Measurements from ENCODE around the gene MAPK8IP1. TPM values are rescaled to one million over a fixed set of nuclear protein-coding genes. Genes with fewer than 3 reads are reported as not detected.

Gene MAPK8IP1
- total RNA-seq, 1 donor from 2014 or later, result 10.1 TPM

GRCh38 chr11:45924036-45924915, 38.8 kb downstream of the MAPK8IP1 start:
- Mint-ChIP-seq H3K27me3 (ENCODE audit: unreplicated experiment) (peaks cover 29% of the 10 kb centered on the region), H3K4me3 (ENCODE audit: unreplicated experiment) (peak overlapping the region; percentile 40), H3K9me3 (ENCODE audit: unreplicated experiment) (no peaks in the 10 kb centered on the region), H3K36me3 (ENCODE audit: unreplicated experiment) (no peaks in the 10 kb centered on the region), H3K4me1 (ENCODE audit: unreplicated experiment) (peaks cover 12% of the 10 kb centered on the region), H3K27ac (ENCODE audit: unreplicated experiment) (no peak overlapping the region)
- no peak for DNase-seq (ENCODE audit: extremely low spot score, unreplicated experiment)
- no peak for TF ChIP-seq CTCF (IDR thresholded peaks at IDR 0.05)

- Mint-ChIP-seq H3K4me3 (ENCODE audit: unreplicated experiment) (no peak overlapping the region), H3K27me3 (ENCODE audit: unreplicated experiment) (peaks cover 29% of the 10 kb centered on the region), H3K36me3 (ENCODE audit: unreplicated experiment) (no peaks in the 10 kb centered on the region), H3K27ac (ENCODE audit: unreplicated experiment) (no peak overlapping the region), H3K4me1 (ENCODE audit: unreplicated experiment) (peaks cover 15% of the 10 kb centered on the region), H3K9me3 (ENCODE audit: unreplicated experiment) (no peaks in the 10 kb centered on the region)
- TF ChIP-seq CTCF (IDR thresholded peaks at IDR 0.05), result no peak
- DNase-seq (ENCODE audit: extremely low spot score, unreplicated experiment), result no peak
Measured at GRCh38 chr11:45924927-45925326, 39.5 kb downstream of the MAPK8IP1 start.

GRCh38 chr11:45925550-45925949, 40.1 kb downstream of the MAPK8IP1 start:
- H3K27ac Mint-ChIP-seq (ENCODE audit: unreplicated experiment), result no peak overlapping the region
- no peak for TF ChIP-seq CTCF (IDR thresholded peaks at IDR 0.05)

GRCh38 chr11:45926001-45926401, 40.5 kb downstream of the MAPK8IP1 start:
- peaks cover 27% of the 10 kb centered on the region for H3K27me3 Mint-ChIP-seq (ENCODE audit: unreplicated experiment)
- H3K36me3 Mint-ChIP-seq (ENCODE audit: unreplicated experiment), result peaks cover 2% of the 10 kb centered on the region
- TF ChIP-seq CTCF (IDR thresholded peaks at IDR 0.05), result no peak
- H3K4me3 Mint-ChIP-seq (ENCODE audit: unreplicated experiment), result no peak overlapping the region
- H3K27ac Mint-ChIP-seq (ENCODE audit: unreplicated experiment), result no peak overlapping the region
- no peak for DNase-seq (ENCODE audit: extremely low spot score, unreplicated experiment)
- peaks cover 20% of the 10 kb centered on the region for H3K4me1 Mint-ChIP-seq (ENCODE audit: unreplicated experiment)
- H3K9me3 Mint-ChIP-seq (ENCODE audit: unreplicated experiment), result no peaks in the 10 kb centered on the region

More at GRCh38 chr11:45925550-45925949, 40.1 kb downstream of the MAPK8IP1 start:
- H3K27me3 Mint-ChIP-seq (ENCODE audit: unreplicated experiment), result peaks cover 29% of the 10 kb centered on the region
- no peaks in the 10 kb centered on the region for H3K9me3 Mint-ChIP-seq (ENCODE audit: unreplicated experiment)
- H3K36me3 Mint-ChIP-seq (ENCODE audit: unreplicated experiment), result peaks cover 2% of the 10 kb centered on the region
- H3K4me1 Mint-ChIP-seq (ENCODE audit: unreplicated experiment), result peaks cover 20% of the 10 kb centered on the region
- H3K4me3 Mint-ChIP-seq (ENCODE audit: unreplicated experiment), result no peak overlapping the region
- no peak for DNase-seq (ENCODE audit: extremely low spot score, unreplicated experiment)

GRCh38 chr11:45926536-45927331, 41.3 kb downstream of the MAPK8IP1 start:
- TF ChIP-seq CTCF (IDR thresholded peaks at IDR 0.05), result no peak
- no peak for DNase-seq (ENCODE audit: extremely low spot score, unreplicated experiment)
- no peak overlapping the region for H3K4me3 Mint-ChIP-seq (ENCODE audit: unreplicated experiment)
- peaks cover 16% of the 10 kb centered on the region for H3K4me1 Mint-ChIP-seq (ENCODE audit: unreplicated experiment)
- H3K9me3 Mint-ChIP-seq (ENCODE audit: unreplicated experiment), result no peaks in the 10 kb centered on the region
- peaks cover 5% of the 10 kb centered on the region for H3K36me3 Mint-ChIP-seq (ENCODE audit: unreplicated experiment)
- H3K27me3 Mint-ChIP-seq (ENCODE audit: unreplicated experiment), result peaks cover 19% of the 10 kb centered on the region
- H3K27ac Mint-ChIP-seq (ENCODE audit: unreplicated experiment), result no peak overlapping the region
